Psoas muscle (tissue), 8 donors: ENCODE results near the gene TNIP2. TPM values are rescaled to one million over a fixed set of nuclear protein-coding genes. Genes with fewer than 3 reads are reported as not detected.
A peak's percentile ranks its signal among the peaks of the same experiment; 100 is the strongest.
"Not testable (repeated sequence)": the region's sequence is repeated elsewhere in the genome, so short reads cannot be mapped to it uniquely, and the experiment has no call there.

Source experiments
- ATAC-seq, 4 donors: fragments of 200-7000 bp; cut with Tn5 transposase; one replicate each; pipeline ENCODE4 v1.9.1; 2020; ENCODE audit warnings: moderate library complexity in 3 of 4, mild to moderate bottlenecking in 2 of 4
- DNase-seq, 2 donors: peaks; one replicate each; pipeline ENCODE4 v3.0.0-alpha.2; 2020
- H3K27ac ChIP-seq: fragments of 200-600 bp; one replicate; pipeline ENCODE4 v1.8.0; 2022
- H3K27me3 ChIP-seq, 3 donors: fragments of 200-600 bp in 1 of 3; one replicate each; pipeline versions ENCODE4 v1.6.1 to v1.8.0; 2013 to 2022; ENCODE audit warnings: low read length in 2 of 3, mild to moderate bottlenecking in 2 of 3, moderate library complexity in 1 of 3; ENCODE audit not compliant: insufficient read depth in 3 of 3
- H3K36me3 ChIP-seq, 2 donors: fragments of 200-600 bp in 1 of 2; one replicate each; pipeline versions ENCODE4 v1.6.1 to v1.8.0; 2013 to 2022; ENCODE audit warnings: low read depth in 1 of 2, mild to moderate bottlenecking in 1 of 2, moderate library complexity in 1 of 2; ENCODE audit not compliant: insufficient read depth in 1 of 2
- H3K4me1 ChIP-seq: fragments of 200-600 bp; one replicate; pipeline ENCODE4 v1.8.0; 2022
- H3K4me3 ChIP-seq: fragments of 200-600 bp; one replicate; pipeline ENCODE4 v1.8.0; 2022; ENCODE audit warnings: mild to moderate bottlenecking
- H3K9me3 ChIP-seq: fragments of 200-600 bp; one replicate; pipeline ENCODE4 v1.8.0; 2022
- CTCF ChIP-seq: fragments of 200-600 bp; IDR thresholded peaks from one replicate; pipeline ENCODE4 v1.8.0; 2022; ENCODE audit warnings: antibody characterized with exemption
- WGBS, 3 donors: extraction: QIAGEN DNeasy Blood & Tissue Kit; methylation state at CpG; one replicate each; pipeline versions ENCODE4 v1.1.6 to v1.1.7; 2013; 5-methylcytosine and 5-hydroxymethylcytosine counted together
- intact Hi-C, 2 donors: fragments of 100-400 bp; cut with DNase I; formaldehyde crosslinking; loops; one replicate each; pipeline versions ENCODE4 v1.11.0 to v1.14.2; 2022
- polyA plus RNA-seq, 3 donors: library from polyadenylated mRNA; stranded (reverse); fragments of 200-250 nt; gene quantifications; one replicate each; pipeline ENCODE4 v1.2.3, GENCODE V29; 2013
- total RNA-seq, 4 donors: library from RNA; stranded (reverse); fragmentation: NEBNext Ultra II Directional in 2 of 4; extraction: Animal tissue kit (Norgen Biotek cat#: 25700) in 2 of 4; gene quantifications; one replicate each; pipeline versions ENCODE4 v1.2.1 to v1.2.4, GENCODE V29; 2021 to 2023
- donor health status: healthy with polysubstance abuse.
- donor health status: DM: no; HTN: no; CAD: no; lungs with moderate emphysema.
- donor health status: Bipolar disorder and iron deficiency.
- donor health status: healthy.
- donor health status: DM: yes; HTN: yes; CAD: no.
- donor health status: DM: no; HTN: no; CAD: no.
- donor health status: DM: no; HTN: no; CAD: no.
- donor health status: DM: yes; HTN: yes; CAD: no.

The TNIP2 gene
- total and polyA plus RNA-seq, 7 donors: 16.3 to 66.2 (median 44.6) TPM

- intact Hi-C loops: no loop called here
- H3K36me3 ChIP-seq: peaks cover 3 to 52% of the 10 kb centered on the region in 2 donors
- whole genome bisulfite sequencing, 3 donors: 89 to 90% (median 89%) methylated on average over 9 of the region's 9 CpGs
- no peaks in the 10 kb centered on the region for H3K27me3 ChIP-seq
- H3K4me1 ChIP-seq: peaks cover 7% of the 10 kb centered on the region
- H3K9me3 ChIP-seq: no peaks in the 10 kb centered on the region
- TF ChIP-seq CTCF: no peak
- H3K27ac ChIP-seq: no peak overlapping the region
- ATAC-seq (no peak), DNase-seq (no peak)
- H3K4me3 ChIP-seq: no peak overlapping the region
Measured at GRCh38 chr4:2741626-2742025, 14.5 kb downstream of the TNIP2 start.

- H3K27ac ChIP-seq, H3K27me3 ChIP-seq, DNase-seq, H3K4me1 ChIP-seq, intact Hi-C loops, H3K4me3 ChIP-seq, ATAC-seq, H3K9me3 ChIP-seq: not testable (repeated sequence)
- WGBS, 3 donors: 70 to 75% (median 71%) methylated on average over 2 of the region's 2 CpGs
- H3K36me3 ChIP-seq: peaks cover 0 to 34% of the 10 kb centered on the region in 2 donors
Measured at GRCh38 chr4:2738296-2738695, 17.8 kb downstream of the TNIP2 start.

- no peak for DNase-seq
- H3K27me3 ChIP-seq: no peaks in the 10 kb centered on the region
Measured at GRCh38 chr4:2735869-2736268, 20.3 kb downstream of the TNIP2 start.

GRCh38 chr4:2734612-2735011, 21.5 kb downstream of the TNIP2 start:
- TF ChIP-seq CTCF: no peak
- ATAC-seq: no peak
- 89 to 100% (median 95%) methylated on average over 1 of the region's 1 CpG for WGBS, 3 donors
- H3K36me3 ChIP-seq: peaks cover 4 to 35% of the 10 kb centered on the region in 2 donors
- no peaks in the 10 kb centered on the region for H3K27me3 ChIP-seq
- H3K9me3 ChIP-seq: peaks cover 7% of the 10 kb centered on the region
- no peaks in the 10 kb centered on the region for H3K4me1 ChIP-seq
- intact Hi-C loops: no loop called here
- H3K27ac ChIP-seq: no peak overlapping the region
- no peak overlapping the region for H3K4me3 ChIP-seq
- DNase-seq: no peak

More at GRCh38 chr4:2735869-2736268, 20.3 kb downstream of the TNIP2 start:
- TF ChIP-seq CTCF: no peak
- intact Hi-C loops: no loop called here
- ATAC-seq: no peak
- Histone ChIP-seq H3K36me3 (peaks cover 4 to 35% of the 10 kb centered on the region in 2 donors), H3K4me3 (no peak overlapping the region), H3K27ac (no peak overlapping the region), H3K4me1 (no peaks in the 10 kb centered on the region), H3K9me3 (peaks cover 7% of the 10 kb centered on the region)

GRCh38 chr4:2733844-2734574, 22.1 kb downstream of the TNIP2 start:
- Histone ChIP-seq H3K36me3 (peaks cover 4 to 41% of the 10 kb centered on the region in 2 donors), H3K9me3 (peaks cover 7% of the 10 kb centered on the region), H3K4me1 (no peaks in the 10 kb centered on the region), H3K4me3 (no peak overlapping the region), H3K27me3 (no peaks in the 10 kb centered on the region), H3K27ac (no peak overlapping the region)
- TF ChIP-seq CTCF: no peak
- peak in 1 of 4 donors; percentile 2 for ATAC-seq
- DNase-seq: no peak
- 81 to 100% (median 95%) methylated on average over 2 of the region's 2 CpGs for WGBS, 3 donors
- intact Hi-C loops: loop anchor here in 1 of 2 donors (1.0 kb wide), 1 partner anchor 28 kb away; no protein-coding TSS in a partner anchor
